ENCODE results near the gene BCL11B.

Gene BCL11B

DNA sequence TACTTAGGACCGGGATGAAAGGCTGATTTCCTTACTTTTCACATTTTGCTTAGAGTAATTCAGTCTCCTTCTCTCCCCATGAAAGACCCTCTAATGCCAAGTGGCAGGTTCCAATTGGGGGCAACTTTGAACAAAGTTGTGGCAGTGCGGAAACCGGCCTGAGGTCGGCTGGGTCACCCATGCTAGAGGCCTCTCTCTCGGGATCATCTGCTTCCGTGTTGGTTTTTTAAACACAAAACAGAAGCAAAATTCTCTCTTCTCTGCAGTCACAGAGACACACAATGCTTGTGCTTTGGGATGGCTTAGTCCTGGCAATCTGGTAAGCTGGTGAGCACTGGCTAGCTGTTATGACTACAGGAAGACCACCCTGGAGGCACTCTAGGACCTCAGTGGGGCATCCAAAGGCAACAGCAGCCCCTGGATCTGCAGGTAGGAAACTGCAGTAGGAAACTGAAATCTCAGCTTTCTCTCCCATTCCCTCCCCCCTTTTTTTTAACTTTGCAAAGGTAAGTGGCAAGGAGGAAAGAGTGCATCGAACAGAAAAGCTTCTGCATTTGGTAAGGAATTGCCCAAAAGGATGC is 102.1 kb downstream of the BCL11B start:
- Histone ChIP-seq H3K4me1 (ENCODE audit: control insufficient read depth in 2 of 2, insufficient read depth in 2 of 2, low read length in 2 of 2) (no peaks in the 10 kb centered on the region), H3K9ac (ENCODE audit: low read depth in 1 of 2, low read length in 2 of 2) (no peak overlapping the region), H3K27ac (ENCODE audit: low read depth in 2 of 2, low read length in 2 of 2) (no peak overlapping the region), H3K27me3 (ENCODE audit: control insufficient read depth in 2 of 2, insufficient read depth in 2 of 2, low read length in 2 of 2) (no peaks in the 10 kb centered on the region), H3K36me3 (ENCODE audit: control insufficient read depth in 2 of 2, insufficient read depth in 2 of 2, low read length in 2 of 2) (no peaks in the 10 kb centered on the region), H3K4me3 (ENCODE audit: low read length in 2 of 2) (no peak overlapping the region), H3K9me3 (ENCODE audit: control insufficient read depth in 2 of 2, low read length in 2 of 2) (no peaks in the 10 kb centered on the region)

DNA sequence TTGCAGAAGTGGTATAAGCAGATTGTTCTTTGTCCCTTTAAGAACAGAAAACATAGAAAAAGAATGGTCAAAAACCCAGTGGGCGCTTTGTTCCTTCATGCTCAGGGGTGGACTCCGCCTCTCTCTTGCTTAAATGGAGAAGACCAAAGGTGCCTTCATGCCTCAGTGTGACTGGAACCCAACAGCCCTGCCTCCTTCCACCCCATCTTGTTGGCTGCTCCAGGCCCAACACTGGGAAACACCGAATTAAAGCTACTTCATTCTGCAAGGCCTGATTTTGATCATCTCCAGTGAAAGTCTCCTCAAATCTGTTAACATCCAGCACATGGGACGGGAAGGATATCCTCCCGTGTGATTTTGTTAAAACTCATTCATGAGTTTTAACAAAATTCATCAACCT is 103.7 kb downstream of the BCL11B start:
- Histone ChIP-seq H3K4me3 (ENCODE audit: low read length in 2 of 2) (no peak overlapping the region), H3K4me1 (ENCODE audit: control insufficient read depth in 2 of 2, insufficient read depth in 2 of 2, low read length in 2 of 2) (no peaks in the 10 kb centered on the region), H3K27me3 (ENCODE audit: control insufficient read depth in 2 of 2, insufficient read depth in 2 of 2, low read length in 2 of 2) (no peaks in the 10 kb centered on the region), H3K9me3 (ENCODE audit: control insufficient read depth in 2 of 2, low read length in 2 of 2) (no peaks in the 10 kb centered on the region), H3K36me3 (ENCODE audit: control insufficient read depth in 2 of 2, insufficient read depth in 2 of 2, low read length in 2 of 2) (no peaks in the 10 kb centered on the region), H3K9ac (ENCODE audit: low read depth in 1 of 2, low read length in 2 of 2) (no peak overlapping the region), H3K27ac (ENCODE audit: low read depth in 2 of 2, low read length in 2 of 2) (no peak overlapping the region)

- H3K4me3 ChIP-seq (ENCODE audit: low read length in 2 of 2), result no peak overlapping the region
- no peaks in the 10 kb centered on the region for H3K36me3 ChIP-seq (ENCODE audit: control insufficient read depth in 2 of 2, insufficient read depth in 2 of 2, low read length in 2 of 2)
- H3K27ac ChIP-seq (ENCODE audit: low read depth in 2 of 2, low read length in 2 of 2), result no peak overlapping the region
- H3K9ac ChIP-seq (ENCODE audit: low read depth in 1 of 2, low read length in 2 of 2), result no peak overlapping the region
- H3K4me1 ChIP-seq (ENCODE audit: control insufficient read depth in 2 of 2, insufficient read depth in 2 of 2, low read length in 2 of 2), result no peaks in the 10 kb centered on the region
- H3K9me3 ChIP-seq (ENCODE audit: control insufficient read depth in 2 of 2, low read length in 2 of 2), result no peaks in the 10 kb centered on the region
- no peaks in the 10 kb centered on the region for H3K27me3 ChIP-seq (ENCODE audit: control insufficient read depth in 2 of 2, insufficient read depth in 2 of 2, low read length in 2 of 2)
Observed at GRCh38 chr14:99166506-99166905, 105.5 kb downstream of the BCL11B start.

GRCh38 chr14:99164712-99165111 is 107.3 kb downstream of the BCL11B start:
- Histone ChIP-seq H3K27ac (ENCODE audit: low read depth in 2 of 2, low read length in 2 of 2) (no peak overlapping the region), H3K4me1 (ENCODE audit: control insufficient read depth in 2 of 2, insufficient read depth in 2 of 2, low read length in 2 of 2) (no peaks in the 10 kb centered on the region), H3K4me3 (ENCODE audit: low read length in 2 of 2) (no peak overlapping the region), H3K9me3 (ENCODE audit: control insufficient read depth in 2 of 2, low read length in 2 of 2) (no peaks in the 10 kb centered on the region), H3K9ac (ENCODE audit: low read depth in 1 of 2, low read length in 2 of 2) (no peak overlapping the region), H3K27me3 (ENCODE audit: control insufficient read depth in 2 of 2, insufficient read depth in 2 of 2, low read length in 2 of 2) (no peaks in the 10 kb centered on the region), H3K36me3 (ENCODE audit: control insufficient read depth in 2 of 2, insufficient read depth in 2 of 2, low read length in 2 of 2) (no peaks in the 10 kb centered on the region)

- no peaks in the 10 kb centered on the region for H3K4me1 ChIP-seq (ENCODE audit: control insufficient read depth in 2 of 2, insufficient read depth in 2 of 2, low read length in 2 of 2)
- no peak overlapping the region for H3K27ac ChIP-seq (ENCODE audit: low read depth in 2 of 2, low read length in 2 of 2)
- H3K27me3 ChIP-seq (ENCODE audit: control insufficient read depth in 2 of 2, insufficient read depth in 2 of 2, low read length in 2 of 2), result no peaks in the 10 kb centered on the region
- no peak overlapping the region for H3K9ac ChIP-seq (ENCODE audit: low read depth in 1 of 2, low read length in 2 of 2)
- H3K4me3 ChIP-seq (ENCODE audit: low read length in 2 of 2), result no peak overlapping the region
- H3K36me3 ChIP-seq (ENCODE audit: control insufficient read depth in 2 of 2, insufficient read depth in 2 of 2, low read length in 2 of 2), result no peaks in the 10 kb centered on the region
- no peaks in the 10 kb centered on the region for H3K9me3 ChIP-seq (ENCODE audit: control insufficient read depth in 2 of 2, low read length in 2 of 2)
Observed at GRCh38 chr14:99163446-99163845, 108.6 kb downstream of the BCL11B start.

GRCh38 chr14:99159341-99160340 is 112.4 kb downstream of the BCL11B start:
- H3K9ac ChIP-seq (ENCODE audit: low read depth in 1 of 2, low read length in 2 of 2), result no peak overlapping the region
- no peaks in the 10 kb centered on the region for H3K27me3 ChIP-seq (ENCODE audit: control insufficient read depth in 2 of 2, insufficient read depth in 2 of 2, low read length in 2 of 2)
- no peaks in the 10 kb centered on the region for H3K4me1 ChIP-seq (ENCODE audit: control insufficient read depth in 2 of 2, insufficient read depth in 2 of 2, low read length in 2 of 2)
- no peaks in the 10 kb centered on the region for H3K36me3 ChIP-seq (ENCODE audit: control insufficient read depth in 2 of 2, insufficient read depth in 2 of 2, low read length in 2 of 2)
- no peak overlapping the region for H3K4me3 ChIP-seq (ENCODE audit: low read length in 2 of 2)
- H3K9me3 ChIP-seq (ENCODE audit: control insufficient read depth in 2 of 2, low read length in 2 of 2), result no peaks in the 10 kb centered on the region
- no peak overlapping the region for H3K27ac ChIP-seq (ENCODE audit: low read depth in 2 of 2, low read length in 2 of 2)

DNA sequence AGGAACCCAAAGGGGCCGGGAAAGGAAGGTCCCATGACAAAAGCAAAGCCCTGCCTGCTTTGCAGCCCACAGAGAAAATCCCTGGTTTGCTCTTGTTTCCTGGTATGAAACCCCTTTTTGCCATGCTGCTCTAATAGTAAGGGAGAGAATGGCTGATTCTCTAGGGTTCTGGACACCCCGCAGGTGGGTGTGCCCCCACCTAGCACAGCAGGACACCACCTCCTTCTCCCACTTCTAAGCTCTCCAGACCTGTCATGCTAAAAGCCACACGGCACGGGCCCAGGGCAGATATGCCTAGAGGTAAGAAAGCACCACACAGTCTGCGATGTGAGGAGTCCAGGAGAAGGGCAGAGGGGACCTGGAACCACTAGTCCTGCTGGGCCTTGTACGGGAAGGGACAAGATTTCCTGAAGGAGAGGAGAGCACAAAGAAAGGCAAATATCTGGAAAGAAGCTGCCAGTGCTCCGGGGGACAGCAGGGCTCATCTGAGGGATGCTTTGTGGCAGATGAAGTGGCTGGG is 113.3 kb downstream of the BCL11B start:
- Histone ChIP-seq H3K27me3 (ENCODE audit: control insufficient read depth in 2 of 2, insufficient read depth in 2 of 2, low read length in 2 of 2) (no peaks in the 10 kb centered on the region), H3K4me1 (ENCODE audit: control insufficient read depth in 2 of 2, insufficient read depth in 2 of 2, low read length in 2 of 2) (no peaks in the 10 kb centered on the region), H3K9ac (ENCODE audit: low read depth in 1 of 2, low read length in 2 of 2) (no peak overlapping the region), H3K4me3 (ENCODE audit: low read length in 2 of 2) (no peak overlapping the region), H3K36me3 (ENCODE audit: control insufficient read depth in 2 of 2, insufficient read depth in 2 of 2, low read length in 2 of 2) (no peaks in the 10 kb centered on the region), H3K27ac (ENCODE audit: low read depth in 2 of 2, low read length in 2 of 2) (no peak overlapping the region), H3K9me3 (ENCODE audit: control insufficient read depth in 2 of 2, low read length in 2 of 2) (no peaks in the 10 kb centered on the region)

DNA sequence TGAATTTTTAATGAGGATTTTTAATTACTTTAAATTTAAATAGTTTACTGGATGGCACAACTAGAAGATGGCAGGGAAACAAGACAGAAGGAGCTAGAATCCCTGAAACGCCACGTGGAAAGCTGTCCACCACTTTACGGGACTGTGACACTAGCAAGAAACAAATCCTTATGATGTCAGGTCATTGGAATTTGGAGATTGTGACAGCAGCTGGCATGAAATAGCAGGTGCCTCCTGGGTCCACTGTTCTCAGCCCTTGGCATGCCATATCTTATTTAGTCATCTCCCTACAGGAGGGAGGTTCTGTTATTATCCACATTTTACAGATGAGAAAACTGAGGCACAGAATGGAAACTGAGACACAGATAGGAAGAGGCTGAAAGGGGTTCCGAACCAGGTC is 113.8 kb downstream of the BCL11B start:
- H3K36me3 ChIP-seq (ENCODE audit: control insufficient read depth in 2 of 2, insufficient read depth in 2 of 2, low read length in 2 of 2), result no peaks in the 10 kb centered on the region
- H3K4me3 ChIP-seq (ENCODE audit: low read length in 2 of 2), result no peak overlapping the region
- H3K9me3 ChIP-seq (ENCODE audit: control insufficient read depth in 2 of 2, low read length in 2 of 2), result no peaks in the 10 kb centered on the region
- H3K4me1 ChIP-seq (ENCODE audit: control insufficient read depth in 2 of 2, insufficient read depth in 2 of 2, low read length in 2 of 2), result no peaks in the 10 kb centered on the region
- no peaks in the 10 kb centered on the region for H3K27me3 ChIP-seq (ENCODE audit: control insufficient read depth in 2 of 2, insufficient read depth in 2 of 2, low read length in 2 of 2)
- no peak overlapping the region for H3K27ac ChIP-seq (ENCODE audit: low read depth in 2 of 2, low read length in 2 of 2)
- no peak overlapping the region for H3K9ac ChIP-seq (ENCODE audit: low read depth in 1 of 2, low read length in 2 of 2)

DNA sequence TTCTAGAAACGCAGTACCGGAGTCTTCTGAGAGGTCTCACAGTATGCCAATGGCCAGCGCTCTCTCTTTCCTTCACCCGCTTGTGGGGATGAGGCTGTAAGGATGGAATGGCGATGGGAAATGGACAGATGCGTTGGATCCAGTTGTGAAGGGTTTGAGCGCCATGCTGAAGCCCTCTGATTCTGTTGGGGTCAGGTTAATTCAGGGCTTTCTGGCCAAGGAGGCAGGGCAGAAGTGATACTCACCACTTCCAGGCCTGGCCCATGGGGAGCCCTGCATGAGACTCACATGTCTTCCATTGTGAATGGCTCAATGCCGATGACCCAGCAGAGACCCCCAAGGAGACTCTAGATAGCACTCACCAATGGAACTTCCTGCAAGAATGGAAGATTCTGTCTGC is 114.3 kb downstream of the BCL11B start:
- no peaks in the 10 kb centered on the region for H3K4me1 ChIP-seq (ENCODE audit: control insufficient read depth in 2 of 2, insufficient read depth in 2 of 2, low read length in 2 of 2)
- H3K27me3 ChIP-seq (ENCODE audit: control insufficient read depth in 2 of 2, insufficient read depth in 2 of 2, low read length in 2 of 2), result no peaks in the 10 kb centered on the region
- no peak overlapping the region for H3K9ac ChIP-seq (ENCODE audit: low read depth in 1 of 2, low read length in 2 of 2)
- no peak overlapping the region for H3K27ac ChIP-seq (ENCODE audit: low read depth in 2 of 2, low read length in 2 of 2)
- no peak overlapping the region for H3K4me3 ChIP-seq (ENCODE audit: low read length in 2 of 2)
- H3K36me3 ChIP-seq (ENCODE audit: control insufficient read depth in 2 of 2, insufficient read depth in 2 of 2, low read length in 2 of 2), result no peaks in the 10 kb centered on the region
- H3K9me3 ChIP-seq (ENCODE audit: control insufficient read depth in 2 of 2, low read length in 2 of 2), result no peaks in the 10 kb centered on the region

- H3K4me1 ChIP-seq (ENCODE audit: control insufficient read depth in 2 of 2, insufficient read depth in 2 of 2, low read length in 2 of 2), result no peaks in the 10 kb centered on the region
- no peak overlapping the region for H3K27ac ChIP-seq (ENCODE audit: low read depth in 2 of 2, low read length in 2 of 2)
- H3K9ac ChIP-seq (ENCODE audit: low read depth in 1 of 2, low read length in 2 of 2), result no peak overlapping the region
- no peaks in the 10 kb centered on the region for H3K27me3 ChIP-seq (ENCODE audit: control insufficient read depth in 2 of 2, insufficient read depth in 2 of 2, low read length in 2 of 2)
- no peak overlapping the region for H3K4me3 ChIP-seq (ENCODE audit: low read length in 2 of 2)
- no peaks in the 10 kb centered on the region for H3K9me3 ChIP-seq (ENCODE audit: control insufficient read depth in 2 of 2, low read length in 2 of 2)
- H3K36me3 ChIP-seq (ENCODE audit: control insufficient read depth in 2 of 2, insufficient read depth in 2 of 2, low read length in 2 of 2), result no peaks in the 10 kb centered on the region
Observed at GRCh38 chr14:99157246-99157645, 114.8 kb downstream of the BCL11B start.

Measured in mucosa of rectum (tissue), 2 donors.